HG03460 (cell line): ENCODE measurements around the gene PCSK6.
"Not testable (repeated sequence)": the region's sequence is repeated elsewhere in the genome, so short reads cannot be mapped to it uniquely, and the experiment has no call there.

ENCODE experiments used
- ATAC-seq: cut with Tn5 transposase; IDR thresholded peaks from one replicate; pipeline ENCODE4 v1.9.1; 2021; ENCODE audit not compliant: unreplicated experiment

Gene PCSK6

GRCh38 chr15:101362359-101362758 is 127.1 kb downstream of the PCSK6 start:
- no peak for ATAC-seq

- no peak for ATAC-seq
Measured at GRCh38 chr15:101361418-101361817, 128.1 kb downstream of the PCSK6 start.

- no peak for ATAC-seq
Measured at GRCh38 chr15:101359365-101359947, 130.1 kb downstream of the PCSK6 start.

GRCh38 chr15:101358895-101359294 is 130.6 kb downstream of the PCSK6 start:
- ATAC-seq: no peak

GRCh38 chr15:101357885-101358284 is 131.6 kb downstream of the PCSK6 start:
- no peak for ATAC-seq

GRCh38 chr15:101357333-101357732 is 132.2 kb downstream of the PCSK6 start:
- ATAC-seq: no peak

- ATAC-seq: not testable (repeated sequence)
Measured at GRCh38 chr15:101356512-101357172, 132.9 kb downstream of the PCSK6 start.

- no peak for ATAC-seq
Measured at GRCh38 chr15:101355678-101356464, 133.6 kb downstream of the PCSK6 start.

GRCh38 chr15:101354891-101355623 is 134.4 kb downstream of the PCSK6 start:
- no peak for ATAC-seq

- no peak for ATAC-seq
Measured at GRCh38 chr15:101353240-101353639, 136.3 kb downstream of the PCSK6 start.

GRCh38 chr15:101351736-101352135 is 137.8 kb downstream of the PCSK6 start:
- no peak for ATAC-seq

- ATAC-seq: no peak
Measured at GRCh38 chr15:101349047-101349951, 140.2 kb downstream of the PCSK6 start.

- no peak for ATAC-seq
Measured at GRCh38 chr15:101348643-101349042, 140.9 kb downstream of the PCSK6 start.

- ATAC-seq: no peak
Measured at GRCh38 chr15:101348015-101348414, 141.5 kb downstream of the PCSK6 start.

GRCh38 chr15:101347454-101347853 is 142.1 kb downstream of the PCSK6 start:
- no peak for ATAC-seq

GRCh38 chr15:101346928-101347327 is 142.6 kb downstream of the PCSK6 start:
- ATAC-seq: no peak

- ATAC-seq: no peak
Measured at GRCh38 chr15:101342056-101342455, 147.5 kb downstream of the PCSK6 start.

- no peak for ATAC-seq
Measured at GRCh38 chr15:101338502-101339057, 150.9 kb downstream of the PCSK6 start.

GRCh38 chr15:101337976-101338375 is 151.5 kb downstream of the PCSK6 start:
- ATAC-seq: no peak
